Measurements from ENCODE around the gene DIP2B. TPM values are rescaled to one million over a fixed set of nuclear protein-coding genes. Genes with fewer than 3 reads are reported as not detected.

The DIP2B gene
- total RNA-seq, 1 experiment from 2014 or later, result 20.0 TPM

GRCh38 chr12:50660425-50660822 is 155.6 kb downstream of the DIP2B start:
- H3K27ac Mint-ChIP-seq, result no peak overlapping the region

More at GRCh38 chr12:50660425-50660822, 155.6 kb downstream of the DIP2B start:
- Mint-ChIP-seq H3K4me1 (peaks cover 3 to 5% of the 10 kb centered on the region in 2 experiments; a peak in 2 of 4 replicates), H3K4me3 (no peak overlapping the region), H3K36me3 (ENCODE audit: insufficient read depth in 1 of 3, low read depth in 3 of 3) (peaks cover 0 to 5% (median 0%) of the 10 kb centered on the region in 3 experiments; a peak in 2 of 7 replicates), H3K9me3 (no peaks in the 10 kb centered on the region), H3K27me3 (ENCODE audit: low read depth) (no peaks in the 10 kb centered on the region)
- no peak overlapping the region for H4K91ac ChIP-seq (ENCODE audit: insufficient read length, low read depth, low read length)
- no peak overlapping the region for H3K27ac ChIP-seq (ENCODE audit: insufficient read length, low read depth, low read length)
- WGBS (ENCODE audit: extremely low coverage, insufficient read length, low lambda C conversion rate), result no CpG with 5 or more reads among the region's 2 CpGs
- H3K23ac ChIP-seq (ENCODE audit: insufficient read length, low read depth, low read length), result no peak overlapping the region
- no peaks in the 10 kb centered on the region for H3K9me3 ChIP-seq (ENCODE audit: control insufficient read depth, low read depth, low read length)
- no peak overlapping the region for H3K4me2 ChIP-seq (ENCODE audit: insufficient read depth, insufficient read length, low read length)
- H3K9ac ChIP-seq (ENCODE audit: extremely low read depth, insufficient read length, low read length), result no peak overlapping the region
- no peak overlapping the region for H4K8ac ChIP-seq (replicated peaks; ENCODE audit: insufficient read length, low read depth, low read length)
- DNase-seq, result no peak
- H2AFZ ChIP-seq (ENCODE audit: low read length), result no peak overlapping the region
- no peak overlapping the region for H2BK12ac ChIP-seq (ENCODE audit: insufficient read length, low read depth, low read length)
- no peak overlapping the region for H2BK5ac ChIP-seq (ENCODE audit: insufficient read length, low read length)
- H3K27me3 ChIP-seq (ENCODE audit: insufficient read depth, low read length), result no peaks in the 10 kb centered on the region
- H3K14ac ChIP-seq (ENCODE audit: insufficient read depth, low read length), result no peak overlapping the region
- no peaks in the 10 kb centered on the region for H3K79me1 ChIP-seq (ENCODE audit: insufficient read depth, low read depth, low read length, poor library complexity, severe bottlenecking)
- no peak overlapping the region for H3K56ac ChIP-seq (ENCODE audit: insufficient read length, low read depth, low read length)
- H2AK5ac ChIP-seq (ENCODE audit: insufficient read length, low read length), result no peak overlapping the region
- H3T11ph ChIP-seq (ENCODE audit: low read length), result no peak overlapping the region
- no peak overlapping the region for H2BK20ac ChIP-seq (ENCODE audit: low read depth, low read length, poor library complexity, severe bottlenecking)
- H3K4ac ChIP-seq (ENCODE audit: low read depth, low read length), result no peak overlapping the region
- no peaks in the 10 kb centered on the region for H3K4me1 ChIP-seq (ENCODE audit: insufficient read depth, low read length)
- H4K20me1 ChIP-seq (ENCODE audit: control insufficient read depth, insufficient read depth, insufficient read length), result no peaks in the 10 kb centered on the region
- H2BK120ac ChIP-seq (ENCODE audit: low read depth, low read length, poor library complexity, severe bottlenecking), result no peak overlapping the region
- H4K5ac ChIP-seq (ENCODE audit: insufficient read length, low read depth, low read length), result no peak overlapping the region
- TF ChIP-seq CTCF (conservative IDR thresholded peaks at IDR 0.05), result no peak
- H3K18ac ChIP-seq (ENCODE audit: insufficient read length, low read depth, low read length), result no peak overlapping the region
- no peaks in the 10 kb centered on the region; the same call in 1 of the 2 replicates for H3K79me2 ChIP-seq (ENCODE audit: insufficient read depth, low read length)
- no peaks in the 10 kb centered on the region for H3K23me2 ChIP-seq (ENCODE audit: insufficient read length, low read depth, low read length, poor library complexity, severe bottlenecking)
- no peak overlapping the region for H2BK15ac ChIP-seq (ENCODE audit: low read depth, low read length)

All from H9 (cell line).